ENCODE data around the gene NUCKS1. TPM values are rescaled to one million over a fixed set of nuclear protein-coding genes. Genes with fewer than 3 reads are reported as not detected.
A peak's percentile ranks its signal among the peaks of the same experiment; 100 is the strongest.

The NUCKS1 gene
- total RNA-seq, 1 experiment from 2014 or later, result 427 TPM

- Histone ChIP-seq H3K9ac (ENCODE audit: extremely low read depth, insufficient read length, low read length) (no peak overlapping the region), H2BK20ac (ENCODE audit: low read depth, low read length, poor library complexity, severe bottlenecking) (no peak overlapping the region), H4K8ac (replicated peaks; ENCODE audit: insufficient read length, low read depth, low read length) (no peak overlapping the region), H2BK5ac (ENCODE audit: insufficient read length, low read length) (no peak overlapping the region), H3K56ac (ENCODE audit: insufficient read length, low read depth, low read length) (no peak overlapping the region), H3K23me2 (ENCODE audit: insufficient read length, low read depth, low read length, poor library complexity, severe bottlenecking) (peaks cover 6% of the 10 kb centered on the region), H3K4ac (ENCODE audit: low read depth, low read length) (no peak overlapping the region), H2BK12ac (ENCODE audit: insufficient read length, low read depth, low read length) (no peak overlapping the region), H3K23ac (ENCODE audit: insufficient read length, low read depth, low read length) (no peak overlapping the region), H3T11ph (ENCODE audit: low read length) (no peak overlapping the region), H3K18ac (ENCODE audit: insufficient read length, low read depth, low read length) (no peak overlapping the region), H2AFZ (ENCODE audit: low read length) (no peak overlapping the region), H3K9me3 (ENCODE audit: control insufficient read depth, low read depth, low read length) (no peaks in the 10 kb centered on the region), H3K79me2 (ENCODE audit: insufficient read depth, low read length) (no peaks in the 10 kb centered on the region), H3K27me3 (ENCODE audit: insufficient read depth, low read length) (peaks cover 3% of the 10 kb centered on the region; the same call in 1 of the 2 replicates), H3K4me1 (ENCODE audit: insufficient read depth, low read length) (no peaks in the 10 kb centered on the region), H2BK15ac (ENCODE audit: low read depth, low read length) (no peak overlapping the region), H3K14ac (ENCODE audit: insufficient read depth, low read length) (no peak overlapping the region), H2BK120ac (ENCODE audit: low read depth, low read length, poor library complexity, severe bottlenecking) (no peak overlapping the region), H3K79me1 (ENCODE audit: insufficient read depth, low read depth, low read length, poor library complexity, severe bottlenecking) (no peaks in the 10 kb centered on the region), H3K27ac (ENCODE audit: insufficient read length, low read depth, low read length) (no peak overlapping the region), H2AK5ac (ENCODE audit: insufficient read length, low read length) (no peak overlapping the region), H4K20me1 (ENCODE audit: control insufficient read depth, insufficient read depth, insufficient read length) (no peaks in the 10 kb centered on the region), H4K91ac (ENCODE audit: insufficient read length, low read depth, low read length) (no peak overlapping the region), H3K4me2 (ENCODE audit: insufficient read depth, insufficient read length, low read length) (peak overlapping the region; percentile 83), H4K5ac (ENCODE audit: insufficient read length, low read depth, low read length) (no peak overlapping the region)
- Mint-ChIP-seq H3K9me3 (peaks cover 9 to 13% of the 10 kb centered on the region in 2 experiments; a peak in 4 of 5 replicates), H3K4me1 (peaks cover 11 to 15% of the 10 kb centered on the region in 2 experiments), H3K36me3 (ENCODE audit: insufficient read depth in 1 of 3, low read depth in 3 of 3) (peaks cover 0 to 3% (median 3%) of the 10 kb centered on the region in 3 experiments; a peak in 3 of 7 replicates), H3K4me3 (peak overlapping the region; percentile 83 to 94; a peak in 4 of 5 replicates), H3K27me3 (ENCODE audit: low read depth) (peaks cover 63% of the 10 kb centered on the region), H3K27ac (no peak overlapping the region)
- no peak for DNase-seq
- no peak for TF ChIP-seq CTCF (conservative IDR thresholded peaks at IDR 0.05)
Measured at GRCh38 chr1:205775717-205776056, 25.7 kb upstream of the NUCKS1 start.

All from H9 (cell line).